HepG2 (cell line): ENCODE measurements around the gene PURB. TPM values are rescaled to one million over a fixed set of nuclear protein-coding genes. Genes with fewer than 3 reads are reported as not detected.

Experiments
- ARID5B ChIP-seq: IDR thresholded peaks from 2 replicates; pipeline ENCODE4 v1.4.0; 2020; ENCODE audit warnings: mild to moderate bottlenecking, missing genetic modification reagents
- ERF ChIP-seq: IDR thresholded peaks from 2 replicates; pipeline ENCODE4 v1.6.1; 2018; ENCODE audit warnings: missing biosample characterization, missing genetic modification reagents
- HES4 ChIP-seq: sonication (generic); formaldehyde crosslinking; IDR thresholded peaks from 2 replicates; pipeline ENCODE4 v1.9.0; 2021; ENCODE audit warnings: mild to moderate bottlenecking, missing genetic modification reagents, borderline replicate concordance
- IRF1 ChIP-seq: sonication (generic); formaldehyde crosslinking; IDR thresholded peaks from 2 replicates; pipeline ENCODE4 v1.4.0; 2020; ENCODE audit warnings: low read depth, mild to moderate bottlenecking, missing genetic modification reagents
- TCF12 ChIP-seq, 2 experiments: fragments of 450-650 bp in 1 of 2; sonication (generic) in 1 of 2; formaldehyde crosslinking in 1 of 2; IDR thresholded peaks; 2 replicates each; pipeline versions ENCODE4 v1.6.1 to v1.8.0; 2017 to 2022; ENCODE audit warnings: antibody characterized with exemption in 1 of 2, mild to moderate bottlenecking in 1 of 2, missing genetic modification reagents in 1 of 2, moderate library complexity in 1 of 2
- ZBTB40 ChIP-seq, 2 experiments: fragments of 450-650 bp in 1 of 2; sonication (generic) in 1 of 2; formaldehyde crosslinking in 1 of 2; IDR thresholded peaks; 2 replicates each; pipeline versions ENCODE4 v1.6.1 to v1.8.0; 2016 to 2022; ENCODE audit warnings: antibody characterized with exemption in 1 of 2, mild to moderate bottlenecking in 1 of 2, missing genetic modification reagents in 1 of 2
- ZNF230 ChIP-seq: sonication (generic); formaldehyde crosslinking; IDR thresholded peaks from 2 replicates; pipeline ENCODE4 v1.4.0; 2020; ENCODE audit warnings: mild to moderate bottlenecking, missing genetic modification reagents
- ZNF24 ChIP-seq: fragments of 450-650 bp; IDR thresholded peaks from 2 replicates; pipeline ENCODE4 v1.6.1; 2017; ENCODE audit warnings: antibody characterized with exemption, mild to moderate bottlenecking
- ZNF331 ChIP-seq: sonication (generic); formaldehyde crosslinking; IDR thresholded peaks from 2 replicates; pipeline ENCODE4 v1.4.0; 2020; ENCODE audit warnings: missing genetic modification reagents
- ZNF362 ChIP-seq: sonication (generic); formaldehyde crosslinking; IDR thresholded peaks from 2 replicates; pipeline ENCODE4 v1.4.0; 2020; ENCODE audit warnings: missing genetic modification reagents, mild to moderate bottlenecking, borderline replicate concordance
- ZNF441 ChIP-seq: sonication (generic); formaldehyde crosslinking; IDR thresholded peaks from 2 replicates; pipeline ENCODE4 v1.7.0; 2021; ENCODE audit warnings: missing genetic modification reagents, borderline replicate concordance
- ZSCAN25 ChIP-seq: sonication (generic); formaldehyde crosslinking; IDR thresholded peaks from 2 replicates; pipeline ENCODE4 v1.8.0; 2022; ENCODE audit warnings: mild to moderate bottlenecking, missing genetic modification reagents
- polyA plus RNA-seq, 8 experiments: library from polyadenylated mRNA; depleted of rRNA in 3 of 8; stranded (reverse) in 7 of 8; unstranded in 1 of 8; fragments of >200 nt; fragmentation: Illumina TruSeq in 4 of 8; extraction: Trizol in 4 of 8; gene quantifications; 2 replicates each; pipeline versions ENCODE4 v1.2.1 to v1.2.3, GENCODE V29; 2011 to 2016; ENCODE audit warnings: low read depth in 4 of 8, missing spikeins in 1 of 8, mixed read lengths in 1 of 8; ENCODE audit not compliant: insufficient read depth in 1 of 8
- total RNA-seq, 5 experiments: library from RNA; depleted of rRNA; stranded (reverse); fragments of >200 nt; fragmentation: Illumina TruSeq; extraction: Trizol; gene quantifications; 2 replicates each; pipeline ENCODE4 v1.2.3, GENCODE V29; 2016; ENCODE audit warnings: low read depth in 1 of 5

The PURB gene
- total and polyA plus RNA-seq, 2 of the 13 experiments (the other 11 are each of a cell fraction or from before 2014, with no cell fraction given): 2.3 to 4.3 TPM

GRCh38 chr7:44847920-44848634 lies 37.3 kb downstream of the PURB start, which contains the start of gene H2AZ2 (continued):
- TF ChIP-seq ZBTB40 (IDR thresholded peaks at IDR 0.05) (no peak), ZBTB40 (CRISPR knock-in tag; IDR thresholded peaks at IDR 0.05) (peak; percentile 51; the same call in 1 of the 2 replicates), HES4 (CRISPR knock-in tag) (peak; percentile 16; the same call in 1 of the 2 replicates), ARID5B (peak; percentile 18; the same call in 1 of the 2 replicates), ZNF362 (no peak; the same call in 1 of the 2 replicates), IRF1 (CRISPR knock-in tag) (no peak), TCF12 (IDR thresholded peaks at IDR 0.05) (no peak), TCF12 (CRISPR knock-in tag; IDR thresholded peaks at IDR 0.05) (no peak; the same call in 1 of the 2 replicates), ERF (CRISPR knock-in tag) (peak; percentile 15; the same call in 1 of the 2 replicates), ZSCAN25 (CRISPR knock-in tag) (no peak), ZNF24 (no peak), ZNF331 (CRISPR knock-in tag) (no peak; the same call in 1 of the 2 replicates), ZNF230 (CRISPR knock-in tag) (0 out of 2 replicates have a peak, but pooled peaks have one; percentile 6), ZNF441 (CRISPR knock-in tag) (no peak; the same call in 1 of the 2 replicates)
